ENCODE data around the gene ST3GAL3.

ST3GAL3 gene

DNA sequence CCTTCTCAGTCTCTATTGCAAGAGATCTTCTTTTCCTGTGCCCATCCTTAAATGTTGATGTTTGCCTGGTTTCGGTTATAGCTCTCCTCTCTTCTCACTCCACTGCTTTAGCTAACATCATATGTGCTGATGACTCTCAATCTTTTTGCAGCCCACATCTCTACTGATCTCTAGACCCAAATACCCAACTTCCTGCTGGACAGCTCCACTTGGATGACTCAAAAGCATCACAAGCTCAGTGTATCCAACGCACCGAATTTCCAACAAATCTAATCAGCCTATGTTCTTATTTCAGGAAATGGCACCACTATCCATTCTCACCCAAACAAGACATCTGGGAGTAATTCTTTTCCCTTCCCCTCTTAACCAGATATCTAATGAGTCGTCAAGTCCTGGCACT, 147.1 kb downstream of the ST3GAL3 start:
- no peak for DNase-seq

GRCh38 chr1:43856188-43856587, 148.9 kb downstream of the ST3GAL3 start:
- no peak for DNase-seq

DNA sequence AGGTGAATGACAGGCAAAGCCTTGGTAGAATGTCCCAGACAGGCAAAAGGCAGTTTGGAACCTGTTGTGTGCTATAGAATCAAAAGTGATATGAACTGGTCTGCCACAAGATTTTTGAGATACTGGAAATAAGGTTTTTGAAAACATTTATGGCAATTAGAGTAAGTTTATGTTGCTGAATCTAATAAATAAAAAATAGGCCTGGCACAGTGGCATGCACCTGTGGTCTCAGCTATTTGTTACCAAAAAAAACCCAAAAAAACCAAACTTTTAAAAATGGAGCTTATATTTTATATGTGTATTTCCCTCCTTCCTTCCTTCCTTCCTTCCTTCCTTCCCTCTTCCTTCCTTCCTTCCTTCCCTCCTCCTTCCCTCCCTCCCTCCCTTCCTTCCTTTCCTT, 149.8 kb downstream of the ST3GAL3 start:
- no peak for DNase-seq

- no peak for DNase-seq
Measured at GRCh38 chr1:43858324-43858723, 151.0 kb downstream of the ST3GAL3 start.

- no peak for DNase-seq
Measured at GRCh38 chr1:43861337-43861736, 154.0 kb downstream of the ST3GAL3 start.

GRCh38 chr1:43861988-43862735, 154.8 kb downstream of the ST3GAL3 start:
- DNase-seq, result no peak

DNA sequence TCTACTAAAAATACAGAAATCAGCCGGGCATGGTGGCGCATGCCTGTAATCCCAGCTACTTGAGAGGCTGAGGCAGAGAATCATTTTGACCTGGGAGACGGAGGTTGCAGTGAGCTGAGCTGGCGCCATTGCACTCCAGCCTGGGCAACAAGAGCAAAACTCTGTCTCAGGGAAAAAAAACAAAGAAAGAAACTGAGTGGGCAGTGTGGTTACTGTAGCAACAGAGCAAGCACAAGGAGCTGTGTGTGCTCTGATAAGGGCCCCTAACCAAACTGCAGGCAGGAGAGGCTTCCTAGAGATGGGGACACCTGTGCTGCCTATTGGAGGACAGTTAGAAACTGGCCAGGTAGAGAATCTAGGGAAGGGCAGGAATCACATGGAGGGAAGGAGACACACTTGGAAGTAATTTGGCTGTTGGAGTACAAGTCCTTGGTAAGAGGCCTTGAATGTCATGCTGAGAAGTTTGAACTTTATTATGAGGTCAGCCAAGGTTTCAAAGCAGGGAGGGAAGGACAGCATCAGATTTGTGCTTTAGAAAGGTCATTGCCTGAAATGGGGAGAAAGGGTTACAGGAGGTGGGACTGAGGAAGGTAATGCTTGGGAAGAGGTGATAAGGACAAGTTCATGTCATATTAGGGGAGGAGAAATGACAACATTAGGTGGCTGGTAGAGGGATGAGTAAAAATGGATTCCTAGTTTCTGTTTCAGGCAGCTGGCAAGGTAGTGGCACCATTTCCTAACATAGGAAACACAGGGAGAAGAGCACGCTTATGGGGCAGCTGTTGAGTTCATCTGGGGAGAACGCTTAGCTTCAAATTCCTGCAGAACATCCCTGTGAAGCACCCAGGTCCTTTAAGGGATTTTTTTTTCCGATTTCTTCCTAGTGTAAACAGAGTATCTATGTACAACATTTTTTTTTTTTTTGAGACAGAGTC, 157.0 kb downstream of the ST3GAL3 start:
- peak; percentile 72 for DNase-seq

DNA sequence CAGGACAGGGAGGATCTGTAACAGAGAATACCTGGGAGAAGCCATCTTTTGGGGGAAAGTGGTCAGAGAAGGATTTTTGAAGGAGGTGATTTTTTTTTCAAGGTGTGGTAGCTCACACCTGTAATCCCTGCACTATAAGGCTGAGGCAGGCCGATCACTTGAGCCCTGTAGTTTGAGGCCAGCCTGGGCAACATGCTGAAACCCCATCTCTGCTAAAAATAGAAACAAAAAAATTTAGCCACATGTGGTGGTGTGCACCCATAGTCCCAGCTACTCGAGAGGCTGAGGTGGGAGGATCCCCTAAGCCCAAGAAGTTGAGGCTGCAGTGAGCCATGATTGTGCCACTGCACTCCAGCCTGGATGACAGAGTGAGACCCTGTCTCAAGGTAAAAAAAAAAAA, 158.9 kb downstream of the ST3GAL3 start:
- no peak for DNase-seq

DNA sequence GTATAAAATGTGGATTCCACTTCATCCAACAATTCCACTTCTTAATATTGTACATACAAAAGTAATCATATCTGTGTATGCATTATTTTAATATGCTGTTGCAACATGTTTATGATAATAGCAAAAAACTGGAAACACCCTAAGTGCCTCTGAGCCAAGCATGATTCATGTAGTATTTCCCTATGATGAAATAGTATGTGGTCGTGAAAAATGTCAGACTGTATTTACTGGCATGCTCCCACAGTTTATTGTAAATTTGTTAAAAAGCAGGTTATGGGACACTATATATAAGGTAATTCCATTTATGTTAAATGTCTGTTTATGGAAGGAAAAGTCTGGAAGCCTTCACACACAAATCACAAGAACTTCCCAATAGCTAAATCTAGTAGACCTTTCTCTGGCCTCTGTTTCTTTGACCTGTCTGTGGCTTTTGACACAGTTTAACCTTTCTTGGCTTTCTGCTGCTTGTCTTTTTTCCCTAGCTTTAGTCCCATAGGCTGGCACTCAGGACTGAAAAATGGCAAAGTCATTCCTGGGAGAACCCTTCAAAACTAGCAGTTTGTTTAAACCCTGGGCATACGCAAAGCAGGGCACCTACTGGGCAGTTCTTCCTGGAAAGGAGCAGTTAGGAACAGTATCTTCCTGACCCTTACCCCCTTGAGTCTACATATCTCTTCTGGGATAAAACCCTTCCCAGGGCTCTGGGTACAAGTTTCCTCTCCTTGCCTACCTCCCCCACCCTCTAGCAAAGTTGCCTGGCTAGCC, 160.8 kb downstream of the ST3GAL3 start:
- peak; percentile 28 for DNase-seq

- no peak for DNase-seq
Measured at GRCh38 chr1:43868741-43869067, 161.4 kb downstream of the ST3GAL3 start.

GRCh38 chr1:43870306-43870705, 163.0 kb downstream of the ST3GAL3 start:
- DNase-seq, result no peak

DNA sequence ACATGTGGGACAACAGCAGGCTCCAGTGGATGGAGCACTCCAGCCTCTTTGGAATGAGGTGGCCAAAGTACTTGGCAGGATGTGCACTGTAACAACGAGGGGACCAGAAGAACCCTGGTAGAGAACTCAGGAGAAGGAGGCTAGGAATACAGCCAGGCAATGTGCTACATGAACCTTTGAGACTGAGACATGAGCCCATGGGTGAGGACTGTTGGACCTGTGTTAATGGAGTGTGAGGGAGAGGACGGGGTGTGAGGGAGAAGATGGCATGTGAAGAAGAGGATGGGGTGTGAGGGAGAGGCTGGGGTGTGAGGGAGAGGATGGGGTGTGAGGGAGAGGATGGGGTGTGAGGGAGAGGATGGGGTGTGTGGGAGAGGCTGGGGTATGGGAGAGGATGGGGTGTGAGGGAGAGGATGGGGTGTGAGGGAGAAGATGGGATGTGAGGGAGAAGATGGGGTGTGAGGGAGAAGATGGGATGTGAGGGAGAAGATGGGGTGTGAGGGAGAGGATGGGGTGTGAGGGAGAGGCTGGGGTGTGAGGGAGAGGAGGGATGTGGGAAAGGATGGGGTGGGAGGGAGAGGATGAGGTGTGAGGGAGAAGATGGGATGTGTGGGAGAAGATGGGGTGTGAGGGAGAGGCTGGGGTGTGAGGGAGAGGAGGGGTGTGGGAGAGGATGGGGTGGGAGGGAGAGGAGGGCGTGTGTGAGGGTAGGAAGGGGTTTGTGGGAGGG, 164.0 kb downstream of the ST3GAL3 start:
- DNase-seq, result no peak

GRCh38 chr1:43872280-43872679, 164.9 kb downstream of the ST3GAL3 start:
- DNase-seq, result peak; percentile 34

DNA sequence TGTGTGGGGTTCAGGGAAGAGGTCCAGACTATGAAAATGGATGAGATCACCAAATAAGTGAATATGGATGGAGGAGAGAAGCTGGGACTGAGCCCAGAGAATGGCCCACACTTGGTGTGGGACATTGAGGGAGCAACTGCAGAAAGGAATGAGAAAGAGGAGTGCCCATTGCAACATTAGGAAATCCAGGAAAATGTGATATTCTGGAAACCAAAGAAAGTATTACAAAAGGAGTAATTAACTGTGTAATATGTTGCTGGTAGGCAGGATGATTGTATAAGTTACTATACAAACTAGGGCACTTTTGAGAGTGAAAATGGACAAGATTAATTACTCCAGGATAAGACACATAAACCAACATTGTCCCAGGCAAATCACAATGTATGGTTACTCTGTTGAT, 166.5 kb downstream of the ST3GAL3 start:
- DNase-seq, result no peak

- DNase-seq, result no peak
Measured at GRCh38 chr1:43874716-43875115, 167.4 kb downstream of the ST3GAL3 start.

- no peak for DNase-seq
Measured at GRCh38 chr1:43875331-43875730, 168.0 kb downstream of the ST3GAL3 start.

DNA sequence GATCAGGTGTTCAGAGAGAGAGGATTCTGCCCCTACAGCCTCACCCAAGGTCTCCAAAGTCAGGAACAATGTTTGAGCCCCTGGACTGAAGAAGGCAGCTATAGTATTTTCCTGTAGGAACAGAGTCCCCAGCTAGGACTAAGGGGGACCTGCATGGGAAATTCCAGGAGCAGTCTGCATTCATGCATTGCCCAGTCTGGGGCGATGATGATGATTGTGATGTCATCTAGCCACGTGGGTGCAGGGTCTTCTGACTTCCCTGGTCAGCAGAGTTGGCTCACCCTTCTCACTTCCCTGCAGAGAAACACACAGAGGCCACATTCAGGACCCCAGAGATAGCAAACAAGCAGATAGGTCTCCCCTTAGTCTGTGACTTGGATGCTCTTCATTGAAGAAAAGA, 169.8 kb downstream of the ST3GAL3 start:
- no peak for DNase-seq

GRCh38 chr1:43878440-43878839, 171.1 kb downstream of the ST3GAL3 start:
- no peak for DNase-seq

DNA sequence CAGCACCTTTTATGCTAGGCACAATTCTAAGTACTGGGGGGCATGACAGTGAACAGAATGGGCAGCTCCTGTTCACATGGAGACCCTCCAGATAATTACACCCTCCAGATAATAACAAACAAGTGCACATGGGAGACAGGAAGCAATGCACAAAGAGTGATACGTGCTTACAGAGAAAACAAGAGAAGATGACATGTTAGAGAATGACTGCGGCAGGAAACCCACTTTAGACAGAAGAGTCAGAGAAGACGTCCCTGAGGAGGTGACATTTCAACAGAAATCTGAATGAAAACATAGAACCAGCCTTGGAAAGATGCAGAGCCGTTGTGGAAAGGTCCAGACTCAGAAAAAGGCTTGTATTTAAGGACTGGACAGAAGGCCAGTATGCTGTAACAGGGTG, 171.5 kb downstream of the ST3GAL3 start:
- no peak for DNase-seq

- DNase-seq, result no peak
Measured at GRCh38 chr1:43879414-43879813, 172.1 kb downstream of the ST3GAL3 start.

DNA sequence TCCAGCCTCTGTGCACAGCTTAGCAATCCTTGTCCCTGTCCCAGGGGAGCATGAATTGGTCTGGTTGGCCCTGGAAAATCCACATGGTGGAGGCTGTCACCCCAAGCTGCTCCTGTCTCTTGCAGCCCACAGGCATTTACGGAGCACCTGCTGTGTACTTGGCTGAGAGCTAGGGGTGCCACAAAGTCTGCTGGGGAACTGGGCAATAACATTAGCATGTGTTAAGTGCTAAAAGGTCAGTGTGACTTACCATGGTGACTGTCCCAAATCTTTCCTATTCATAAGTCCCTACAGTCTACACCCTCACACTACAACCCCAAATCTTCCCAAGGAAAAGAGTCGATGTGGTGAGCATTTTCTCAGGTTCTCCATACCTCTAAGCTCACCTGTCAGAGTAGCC, 172.7 kb downstream of the ST3GAL3 start:
- DNase-seq, result no peak

DNA sequence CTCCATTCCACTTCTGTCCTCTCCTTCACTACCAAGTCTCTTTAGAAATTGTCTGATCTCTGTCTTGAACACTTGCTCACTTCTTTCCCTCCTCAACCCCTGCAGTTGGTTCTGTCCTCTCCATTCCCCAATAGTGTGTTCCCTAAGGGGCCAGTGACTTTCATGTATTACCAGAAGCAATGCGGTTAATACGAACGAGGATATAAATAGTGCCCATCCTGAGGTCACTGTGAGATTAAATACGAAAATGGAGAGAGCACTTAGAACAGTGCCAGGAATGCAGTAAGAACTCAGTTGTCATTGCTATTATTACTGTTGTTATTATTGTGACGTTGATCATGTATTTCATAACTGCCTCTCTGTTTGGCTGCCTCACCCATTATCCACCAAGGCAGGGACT, 173.3 kb downstream of the ST3GAL3 start:
- no peak for DNase-seq

- peak; percentile 74 for DNase-seq
Measured at GRCh38 chr1:43881415-43881814, 174.1 kb downstream of the ST3GAL3 start.
